HCT116 (cell line): ENCODE data around the gene CPED1.

ENCODE experiments used
- EZH2 ChIP-seq: fragments of 200-600 bp; sonication (generic); IDR thresholded peaks from 2 replicates; pipeline ENCODE4 v1.6.1; 2017; ENCODE audit warnings: antibody characterized with exemption, mixed run types
- POLR2A ChIP-seq: IDR thresholded peaks from 2 replicates; pipeline ENCODE4 v1.7.0; 2011; ENCODE audit warnings: borderline replicate concordance; ENCODE audit not compliant: insufficient read depth, insufficient read length; ENCODE audit errors: extremely low read depth
- POLR2AphosphoS5 ChIP-seq: IDR thresholded peaks from 2 replicates; pipeline ENCODE4 v1.6.1; 2011; ENCODE audit warnings: mild to moderate bottlenecking, low read depth, low read length, moderate library complexity
- SP1 ChIP-seq: IDR thresholded peaks from 2 replicates; pipeline ENCODE4 v1.6.1; 2012; ENCODE audit warnings: low read depth
- YY1 ChIP-seq: IDR thresholded peaks from 2 replicates; pipeline ENCODE4 v1.6.1; 2011; ENCODE audit warnings: low read length, low read depth, moderate library complexity, mild to moderate bottlenecking; ENCODE audit not compliant: insufficient replicate concordance; ENCODE audit errors: extremely low read depth
- TF ChIP-seq, protein P1 (sequence below), 3 experiments: fragments of 200-600 bp in 1 of 3; sonication (generic) in 1 of 3; IDR thresholded peaks in 2 of 3; conservative IDR thresholded peaks in 1 of 3; 2 replicates each; pipeline ENCODE4 v1.5.1; 2012 to 2017; ENCODE audit warnings: low read depth in 2 of 3, low read length in 2 of 3, antibody characterized with exemption in 1 of 3, borderline replicate concordance in 1 of 3, control low read depth in 1 of 3, mild to moderate bottlenecking in 1 of 3, mixed read lengths in 1 of 3, mixed run types in 1 of 3, moderate library complexity in 1 of 3; ENCODE audit not compliant: insufficient read depth in 1 of 3
- TF ChIP-seq, protein P2 (sequence below): IDR thresholded peaks from 2 replicates; pipeline ENCODE4 v1.6.1; 2012; ENCODE audit warnings: low read depth
- TF ChIP-seq, protein P3 (sequence below): IDR thresholded peaks from 2 replicates; pipeline ENCODE4 v1.6.1; 2012
- TF ChIP-seq, protein P4 (sequence below): IDR thresholded peaks from 2 replicates; pipeline ENCODE4 v1.6.1; 2011; ENCODE audit warnings: mild to moderate bottlenecking, low read length, moderate library complexity; ENCODE audit not compliant: insufficient replicate concordance; ENCODE audit errors: extremely low read depth

DNA sequence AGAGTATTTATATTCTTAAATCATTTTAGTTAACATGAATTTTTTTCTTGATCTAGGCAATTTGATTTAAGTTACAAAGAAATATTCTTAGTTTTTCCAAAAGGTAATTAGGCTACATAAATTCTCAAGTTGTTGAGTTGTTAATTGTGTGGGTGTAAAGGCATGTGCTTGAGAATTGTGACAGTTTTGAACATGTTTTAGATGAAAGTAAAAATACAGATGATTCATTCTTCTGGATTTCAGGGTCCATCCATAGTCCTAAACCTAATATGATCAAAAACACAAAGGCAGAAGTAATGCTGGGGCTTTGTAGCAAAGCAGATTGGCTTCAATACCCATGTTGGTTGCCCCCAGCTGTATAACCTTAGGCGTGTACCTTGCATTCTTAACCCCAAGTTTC lies 127.9 kb downstream of the CPED1 start:
- TF ChIP-seq, protein P1, sequence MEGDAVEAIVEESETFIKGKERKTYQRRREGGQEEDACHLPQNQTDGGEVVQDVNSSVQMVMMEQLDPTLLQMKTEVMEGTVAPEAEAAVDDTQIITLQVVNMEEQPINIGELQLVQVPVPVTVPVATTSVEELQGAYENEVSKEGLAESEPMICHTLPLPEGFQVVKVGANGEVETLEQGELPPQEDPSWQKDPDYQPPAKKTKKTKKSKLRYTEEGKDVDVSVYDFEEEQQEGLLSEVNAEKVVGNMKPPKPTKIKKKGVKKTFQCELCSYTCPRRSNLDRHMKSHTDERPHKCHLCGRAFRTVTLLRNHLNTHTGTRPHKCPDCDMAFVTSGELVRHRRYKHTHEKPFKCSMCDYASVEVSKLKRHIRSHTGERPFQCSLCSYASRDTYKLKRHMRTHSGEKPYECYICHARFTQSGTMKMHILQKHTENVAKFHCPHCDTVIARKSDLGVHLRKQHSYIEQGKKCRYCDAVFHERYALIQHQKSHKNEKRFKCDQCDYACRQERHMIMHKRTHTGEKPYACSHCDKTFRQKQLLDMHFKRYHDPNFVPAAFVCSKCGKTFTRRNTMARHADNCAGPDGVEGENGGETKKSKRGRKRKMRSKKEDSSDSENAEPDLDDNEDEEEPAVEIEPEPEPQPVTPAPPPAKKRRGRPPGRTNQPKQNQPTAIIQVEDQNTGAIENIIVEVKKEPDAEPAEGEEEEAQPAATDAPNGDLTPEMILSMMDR (IDR thresholded peaks at IDR 0.05 in 2 of 3, conservative IDR thresholded peaks at IDR 0.05 in 1 of 3; ENCODE audit: borderline replicate concordance in 1 of 3, insufficient read depth in 1 of 3, low read depth in 2 of 3, low read length in 2 of 3), result no peak
- TF ChIP-seq, protein P2, sequence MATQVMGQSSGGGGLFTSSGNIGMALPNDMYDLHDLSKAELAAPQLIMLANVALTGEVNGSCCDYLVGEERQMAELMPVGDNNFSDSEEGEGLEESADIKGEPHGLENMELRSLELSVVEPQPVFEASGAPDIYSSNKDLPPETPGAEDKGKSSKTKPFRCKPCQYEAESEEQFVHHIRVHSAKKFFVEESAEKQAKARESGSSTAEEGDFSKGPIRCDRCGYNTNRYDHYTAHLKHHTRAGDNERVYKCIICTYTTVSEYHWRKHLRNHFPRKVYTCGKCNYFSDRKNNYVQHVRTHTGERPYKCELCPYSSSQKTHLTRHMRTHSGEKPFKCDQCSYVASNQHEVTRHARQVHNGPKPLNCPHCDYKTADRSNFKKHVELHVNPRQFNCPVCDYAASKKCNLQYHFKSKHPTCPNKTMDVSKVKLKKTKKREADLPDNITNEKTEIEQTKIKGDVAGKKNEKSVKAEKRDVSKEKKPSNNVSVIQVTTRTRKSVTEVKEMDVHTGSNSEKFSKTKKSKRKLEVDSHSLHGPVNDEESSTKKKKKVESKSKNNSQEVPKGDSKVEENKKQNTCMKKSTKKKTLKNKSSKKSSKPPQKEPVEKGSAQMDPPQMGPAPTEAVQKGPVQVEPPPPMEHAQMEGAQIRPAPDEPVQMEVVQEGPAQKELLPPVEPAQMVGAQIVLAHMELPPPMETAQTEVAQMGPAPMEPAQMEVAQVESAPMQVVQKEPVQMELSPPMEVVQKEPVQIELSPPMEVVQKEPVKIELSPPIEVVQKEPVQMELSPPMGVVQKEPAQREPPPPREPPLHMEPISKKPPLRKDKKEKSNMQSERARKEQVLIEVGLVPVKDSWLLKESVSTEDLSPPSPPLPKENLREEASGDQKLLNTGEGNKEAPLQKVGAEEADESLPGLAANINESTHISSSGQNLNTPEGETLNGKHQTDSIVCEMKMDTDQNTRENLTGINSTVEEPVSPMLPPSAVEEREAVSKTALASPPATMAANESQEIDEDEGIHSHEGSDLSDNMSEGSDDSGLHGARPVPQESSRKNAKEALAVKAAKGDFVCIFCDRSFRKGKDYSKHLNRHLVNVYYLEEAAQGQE, result no peak
- TF ChIP-seq YY1, result no peak
- TF ChIP-seq SP1, result no peak
- TF ChIP-seq POLR2A, result no peak
- TF ChIP-seq, protein P3, sequence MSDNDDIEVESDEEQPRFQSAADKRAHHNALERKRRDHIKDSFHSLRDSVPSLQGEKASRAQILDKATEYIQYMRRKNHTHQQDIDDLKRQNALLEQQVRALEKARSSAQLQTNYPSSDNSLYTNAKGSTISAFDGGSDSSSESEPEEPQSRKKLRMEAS, result no peak
- TF ChIP-seq EZH2, result no peak
- TF ChIP-seq POLR2AphosphoS5, result no peak
- TF ChIP-seq, protein P4, sequence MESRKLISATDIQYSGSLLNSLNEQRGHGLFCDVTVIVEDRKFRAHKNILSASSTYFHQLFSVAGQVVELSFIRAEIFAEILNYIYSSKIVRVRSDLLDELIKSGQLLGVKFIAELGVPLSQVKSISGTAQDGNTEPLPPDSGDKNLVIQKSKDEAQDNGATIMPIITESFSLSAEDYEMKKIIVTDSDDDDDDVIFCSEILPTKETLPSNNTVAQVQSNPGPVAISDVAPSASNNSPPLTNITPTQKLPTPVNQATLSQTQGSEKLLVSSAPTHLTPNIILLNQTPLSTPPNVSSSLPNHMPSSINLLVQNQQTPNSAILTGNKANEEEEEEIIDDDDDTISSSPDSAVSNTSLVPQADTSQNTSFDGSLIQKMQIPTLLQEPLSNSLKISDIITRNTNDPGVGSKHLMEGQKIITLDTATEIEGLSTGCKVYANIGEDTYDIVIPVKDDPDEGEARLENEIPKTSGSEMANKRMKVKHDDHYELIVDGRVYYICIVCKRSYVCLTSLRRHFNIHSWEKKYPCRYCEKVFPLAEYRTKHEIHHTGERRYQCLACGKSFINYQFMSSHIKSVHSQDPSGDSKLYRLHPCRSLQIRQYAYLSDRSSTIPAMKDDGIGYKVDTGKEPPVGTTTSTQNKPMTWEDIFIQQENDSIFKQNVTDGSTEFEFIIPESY, result no peak
